CD4-positive, alpha-beta memory T cell (primary cell): ENCODE data around the gene PTPRJ. TPM values are rescaled to one million over a fixed set of nuclear protein-coding genes. Genes with fewer than 3 reads are reported as not detected.
"Not testable (repeated sequence)": the region's sequence is repeated elsewhere in the genome, so short reads cannot be mapped to it uniquely, and the experiment has no call there.

Source experiments
- CTCF ChIA-PET: fragments of 350-600 bp; sonication (Branson Sonifier 250); formaldehyde crosslinking; loops from one replicate; lab custom pipeline; 2021; ENCODE audit warnings: inconsistent platforms; ENCODE audit not compliant: partially characterized antibody; lab: Charles Lee
- POLR2A ChIA-PET: fragments of 350-600 bp; sonication (Branson Sonifier 250); formaldehyde crosslinking; loops from one replicate; lab custom pipeline; 2021; ENCODE audit not compliant: partially characterized antibody; lab: Charles Lee
- DNase-seq, 5 donors: peaks; one replicate each; pipeline versions ENCODE4 v3.0.0 to v3.0.0-alpha.2; 2020 to 2022; ENCODE audit warnings: mixed read lengths in 1 of 5
- H3K27ac ChIP-seq: one replicate; pipeline ENCODE4 v1.7.0; 2013; ENCODE audit warnings: low read depth, low read length
- H3K27me3 ChIP-seq: 2 replicates; pipeline ENCODE4 v1.7.0; 2013; ENCODE audit warnings: mild to moderate bottlenecking, low read length, moderate library complexity; ENCODE audit not compliant: insufficient read depth
- H3K36me3 ChIP-seq: 2 replicates; pipeline ENCODE4 v1.7.0; 2013; ENCODE audit warnings: mild to moderate bottlenecking, low read length, moderate library complexity; ENCODE audit not compliant: insufficient read depth
- H3K4me1 ChIP-seq: 2 replicates; pipeline ENCODE4 v1.7.0; 2013; ENCODE audit warnings: mild to moderate bottlenecking, low read length, moderate library complexity; ENCODE audit not compliant: insufficient read depth
- H3K4me3 ChIP-seq, 2 donors: one replicate each; pipeline ENCODE4 v1.7.0; 2013; ENCODE audit warnings: low read length in 2 of 2, mild to moderate bottlenecking in 1 of 2
- H3K9me3 ChIP-seq, 2 donors: one replicate each; pipeline ENCODE4 v1.7.0; 2013; ENCODE audit warnings: low read length in 2 of 2, control low read depth in 1 of 2; ENCODE audit not compliant: control insufficient read depth in 1 of 2
- H3K27ac Mint-ChIP-seq, 7 donors: one replicate each; pipeline ENCODE4 v1.8.0; 2020 to 2021; ENCODE audit warnings: mixed read lengths in 7 of 7, mild to moderate bottlenecking in 6 of 7, inconsistent platforms in 3 of 7, moderate library complexity in 3 of 7
- H3K27me3 Mint-ChIP-seq, 2 donors: one replicate each; pipeline ENCODE4 v1.8.0; 2020 to 2021; ENCODE audit warnings: mixed read lengths in 2 of 2
- H3K36me3 Mint-ChIP-seq, 2 donors: one replicate each; pipeline ENCODE4 v1.8.0; 2020 to 2021; ENCODE audit warnings: mixed read lengths in 2 of 2, inconsistent platforms in 1 of 2, mild to moderate bottlenecking in 1 of 2
- H3K4me1 Mint-ChIP-seq, 4 donors: one replicate each; pipeline ENCODE4 v1.8.0; 2020 to 2021; ENCODE audit warnings: mixed read lengths in 4 of 4, mild to moderate bottlenecking in 1 of 4
- H3K4me3 Mint-ChIP-seq, 8 donors: one replicate each; pipeline ENCODE4 v1.8.0; 2020 to 2021; ENCODE audit warnings: mixed read lengths in 8 of 8, mild to moderate bottlenecking in 7 of 8, moderate library complexity in 6 of 8, inconsistent platforms in 3 of 8
- H3K9me3 Mint-ChIP-seq, 8 donors: one replicate each; pipeline ENCODE4 v1.8.0; 2020 to 2021; ENCODE audit warnings: mixed read lengths in 8 of 8, mild to moderate bottlenecking in 5 of 8, inconsistent platforms in 3 of 8, moderate library complexity in 1 of 8
- intact Hi-C: fragments of 100-400 bp; cut with micrococcal nuclease; formaldehyde crosslinking; loops from one replicate; pipeline ENCODE4 v1.15.1; 2023
- polyA plus RNA-seq, 2 donors: library from polyadenylated mRNA; unstranded; fragments of 300-500 nt; fragmentation: Illumina TruSeq; gene quantifications; one replicate each; pipeline ENCODE4 v1.2.3, GENCODE V29; 2021
- total RNA-seq, 2 experiments: library from RNA; stranded (reverse); gene quantifications; one replicate each; pipeline ENCODE4 v1.2.3, GENCODE V29; 2021

Gene PTPRJ
- total RNA-seq (10 to 100 TPM; 57.8 to 57.9 TPM), polyA plus RNA-seq (10 to 100 TPM in 1 of 2 donors, 1 to 10 TPM in 1; 3.3 to 16.6 TPM)

GRCh38 chr11:47980088-47980906, at the start of gene PTPRJ:
Gene PTPRJ (plus strand): TSS chr11:47980559. CDS start chr11:47980913, 354 bp downstream.
- CTCF ChIA-PET = interaction anchor here (1.6 to 2.3 kb wide), 4 partner anchors 14 to 128 kb away, joined by 4 to 15 read pairs (median 4); no protein-coding TSS in a partner anchor
- H3K27ac ChIP-seq = peak within 1 kb of the TSS; percentile 53
- peaks cover 43% of the 10 kb centered on the region for H3K4me1 ChIP-seq
- H3K27me3 ChIP-seq = no peaks in the 10 kb centered on the region
- H3K4me3 ChIP-seq = peak within 1 kb of the TSS in 1 of 2 donors; percentile 56
- Mint-ChIP-seq H3K4me3 (peak within 1 kb of the TSS; percentile 70 to 97 (median 93)), H3K27ac (peak within 1 kb of the TSS; percentile 32 to 95 (median 53)), H3K9me3 (no peaks in the 10 kb centered on the region), H3K36me3 (peaks cover 0 to 8% of the 10 kb centered on the region in 2 donors), H3K4me1 (peaks cover 28 to 40% (median 31%) of the 10 kb centered on the region in 4 donors), H3K27me3 (no peaks in the 10 kb centered on the region)
- intact Hi-C loops = loop anchor here (1.0 to 5.0 kb wide), 4 partner anchors 21 to 127 kb away; no protein-coding TSS in a partner anchor
- H3K9me3 ChIP-seq = no peaks in the 10 kb centered on the region
- peak; percentile 68 to 76 (median 72) for DNase-seq
- POLR2A ChIA-PET = interaction anchor here (0.6 to 4.9 kb wide), 10 partner anchors 19 to 125 kb away, joined by 3 to 64 read pairs (median 4); no protein-coding TSS in a partner anchor
- H3K36me3 ChIP-seq = no peaks in the 10 kb centered on the region

DNA sequence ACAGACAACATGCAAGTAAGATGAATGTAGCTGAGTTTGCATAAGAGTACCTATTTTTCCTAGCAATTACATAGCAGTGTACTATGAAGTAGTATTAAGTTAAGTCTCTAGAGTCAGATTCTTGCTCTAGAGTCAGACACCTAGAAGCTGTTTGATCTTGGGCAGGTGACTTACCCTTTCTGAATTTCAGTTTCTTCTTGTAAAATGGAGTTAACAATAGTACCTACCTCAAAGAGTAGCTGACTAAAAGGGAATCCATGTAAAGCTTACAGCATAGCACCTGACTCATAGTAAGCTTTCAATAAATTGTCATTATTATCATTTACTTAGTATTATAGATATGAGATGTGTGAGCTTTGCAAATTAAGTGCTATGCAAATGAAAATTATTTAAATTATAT, 47.8 kb upstream of the PTPRJ start:
- peaks cover 10% of the 10 kb centered on the region for H3K4me1 ChIP-seq
- DNase-seq = no peak
- Mint-ChIP-seq H3K27ac (no peak overlapping the region), H3K4me1 (peaks cover 8 to 20% (median 15%) of the 10 kb centered on the region in 4 donors), H3K9me3 (no peaks in the 10 kb centered on the region), H3K36me3 (no peaks in the 10 kb centered on the region), H3K4me3 (no peak overlapping the region), H3K27me3 (no peaks in the 10 kb centered on the region)
- no peak overlapping the region for H3K4me3 ChIP-seq
- H3K27ac ChIP-seq = no peak overlapping the region
- H3K36me3 ChIP-seq = no peaks in the 10 kb centered on the region
- intact Hi-C loops = no loop called here
- no peaks in the 10 kb centered on the region for H3K9me3 ChIP-seq
- CTCF ChIA-PET = interaction anchor here (0.7 to 19.4 kb wide), 15 partner anchors 9 to 251 kb away, joined by 3 to 487 read pairs (median 6); no protein-coding TSS in a partner anchor
- POLR2A ChIA-PET = interaction anchor here (1.3 to 2.3 kb wide), 4 partner anchors 12 to 177 kb away, joined by 3 to 6 read pairs (median 4); no protein-coding TSS in a partner anchor
- H3K27me3 ChIP-seq = no peaks in the 10 kb centered on the region

DNA sequence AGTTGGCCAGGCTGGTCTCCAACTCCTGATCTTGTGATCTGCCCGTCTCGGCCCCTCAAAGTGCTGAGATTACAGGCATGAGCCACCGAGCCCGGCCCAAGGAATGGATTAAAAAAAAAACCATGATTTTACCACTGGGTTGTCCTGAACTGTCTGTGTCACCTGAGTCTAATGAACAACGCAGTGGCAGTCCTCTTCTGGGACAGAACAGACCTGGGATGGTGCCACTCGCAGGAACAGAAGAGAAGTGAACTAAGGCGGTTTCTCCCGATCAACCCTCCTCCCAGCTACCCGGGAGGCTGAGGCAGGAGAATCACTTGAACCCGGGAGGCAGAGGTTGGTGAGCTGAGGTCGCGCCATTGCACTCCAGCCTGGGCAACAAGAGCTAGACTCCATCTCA, 46.6 kb upstream of the PTPRJ start:
- Mint-ChIP-seq H3K27ac (peak overlapping the region in 1 of 7 donors; percentile 62), H3K4me1 (peaks cover 10 to 16% (median 13%) of the 10 kb centered on the region in 4 donors)
- CTCF ChIA-PET = interaction anchor here (0.6 to 19.4 kb wide), 37 partner anchors 10 to 186 kb away, joined by 3 to 487 read pairs (median 5); no protein-coding TSS in a partner anchor
- peaks cover 13% of the 10 kb centered on the region for H3K4me1 ChIP-seq
- H3K27me3 Mint-ChIP-seq, H3K27me3 ChIP-seq, H3K9me3 Mint-ChIP-seq, H3K9me3 ChIP-seq, H3K4me3 ChIP-seq, DNase-seq, H3K27ac ChIP-seq, H3K4me3 Mint-ChIP-seq, H3K36me3 ChIP-seq, H3K36me3 Mint-ChIP-seq: not testable (repeated sequence)
- POLR2A ChIA-PET = interaction anchor here (1.2 to 2.3 kb wide), 9 partner anchors 13 to 178 kb away, joined by 3 to 29 read pairs (median 6); no protein-coding TSS in a partner anchor
- intact Hi-C loops = loop anchor here (1.0 kb wide), 3 partner anchors 87 to 177 kb away; no protein-coding TSS in a partner anchor

DNA sequence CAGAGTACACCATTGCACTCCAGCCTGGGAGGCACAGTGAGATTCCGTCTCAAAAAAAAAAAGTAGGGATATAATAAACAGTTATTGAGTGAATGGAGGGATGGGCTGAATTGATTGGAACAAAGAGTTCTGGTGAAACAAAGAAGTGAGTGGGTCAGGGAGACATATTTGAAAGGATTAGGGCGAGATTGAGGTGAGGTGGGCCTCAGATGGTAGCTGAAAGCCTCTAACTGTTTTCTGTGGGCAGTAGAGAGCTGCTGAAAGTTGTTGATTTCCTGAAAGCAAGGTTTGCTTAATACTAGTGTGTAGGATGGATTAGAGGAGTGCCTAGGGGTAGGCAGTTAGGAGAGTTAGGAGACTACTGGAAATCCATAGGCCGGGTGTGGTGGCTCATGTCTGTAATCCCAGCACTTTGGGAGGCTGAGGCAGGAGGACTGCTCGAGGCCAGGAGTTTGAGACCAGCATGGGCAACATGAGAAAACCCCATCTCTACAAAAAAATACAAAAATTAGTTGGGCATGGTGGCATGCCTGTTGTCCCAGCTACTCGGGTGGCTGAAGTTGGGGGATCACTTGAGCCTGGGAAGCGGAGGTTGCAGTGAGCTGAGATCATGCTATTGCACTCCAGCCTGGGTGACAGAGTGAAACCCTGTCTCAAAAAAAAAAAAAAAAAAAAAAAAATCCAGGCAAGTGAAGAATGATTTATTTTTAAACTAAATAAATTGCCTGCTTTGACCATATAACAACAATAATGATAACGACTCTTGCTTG, 41.4 kb upstream of the PTPRJ start:
- no peaks in the 10 kb centered on the region for H3K27me3 ChIP-seq
- no peaks in the 10 kb centered on the region for H3K9me3 ChIP-seq
- ChIA-PET POLR2A (interaction anchor here (0.6 to 1.3 kb wide), 2 partner anchors 53 to 117 kb away, joined by 3 to 4 read pairs; no protein-coding TSS in a partner anchor), CTCF (interaction anchor here (0.7 to 19.4 kb wide), 6 partner anchors 25 to 191 kb away, joined by 3 to 487 read pairs (median 4); no protein-coding TSS in a partner anchor)
- Mint-ChIP-seq H3K27me3 (no peaks in the 10 kb centered on the region), H3K36me3 (no peaks in the 10 kb centered on the region), H3K27ac (no peak overlapping the region), H3K4me3 (no peak overlapping the region), H3K4me1 (peaks cover 10 to 16% (median 13%) of the 10 kb centered on the region in 4 donors), H3K9me3 (no peaks in the 10 kb centered on the region)
- no peaks in the 10 kb centered on the region for H3K36me3 ChIP-seq
- no peak overlapping the region for H3K4me3 ChIP-seq
- peaks cover 13% of the 10 kb centered on the region for H3K4me1 ChIP-seq
- intact Hi-C loops = no loop called here
- no peak for DNase-seq
- H3K27ac ChIP-seq = no peak overlapping the region

DNA sequence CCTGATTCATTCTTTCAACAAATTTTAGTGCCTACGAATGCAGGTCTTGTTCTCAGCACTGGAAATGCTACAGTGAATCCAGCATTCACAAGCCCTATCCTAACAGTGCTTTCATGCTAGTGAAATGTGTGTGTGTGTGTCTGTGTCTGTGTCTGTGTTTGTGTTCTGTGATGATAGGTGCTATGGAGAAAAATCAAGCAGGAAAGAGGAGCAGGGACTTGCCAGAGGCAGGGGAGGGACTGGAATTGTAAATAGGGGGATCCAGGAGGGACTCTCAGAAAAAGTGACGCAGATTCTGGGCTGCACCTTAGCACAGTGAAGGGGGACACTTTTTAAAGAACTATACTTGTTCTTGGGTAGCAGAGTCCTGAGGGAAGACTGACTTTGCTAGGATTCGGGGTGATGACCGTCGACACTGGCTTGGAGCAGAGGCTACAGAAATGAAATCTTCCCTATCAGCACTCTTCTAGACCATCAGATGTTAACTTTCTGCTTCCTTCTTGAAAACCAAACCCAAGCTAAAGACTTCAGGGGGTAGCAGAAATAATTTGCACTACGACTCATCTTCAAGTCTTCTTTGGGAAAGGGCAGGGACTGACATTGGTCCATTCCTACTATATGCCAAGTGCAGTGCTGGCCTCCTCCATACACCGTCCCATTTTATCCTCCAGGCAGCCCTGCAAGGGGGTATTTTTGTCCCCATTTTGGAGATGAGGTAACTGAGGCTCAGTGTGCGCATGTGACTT, 39.3 kb upstream of the PTPRJ start:
- H3K27ac Mint-ChIP-seq = peak overlapping the region in 2 of 7 donors; percentile 43 to 64
- peaks cover 0 to 8% (median 5%) of the 10 kb centered on the region in 4 donors for H3K4me1 Mint-ChIP-seq
- Histone ChIP-seq H3K4me1 (peaks cover 6% of the 10 kb centered on the region), H3K4me3 (no peak overlapping the region), H3K27me3 (no peaks in the 10 kb centered on the region), H3K36me3 (no peaks in the 10 kb centered on the region), H3K27ac (no peak overlapping the region), H3K9me3 (no peaks in the 10 kb centered on the region)
- H3K9me3 Mint-ChIP-seq = no peaks in the 10 kb centered on the region
- H3K4me3 Mint-ChIP-seq = no peak overlapping the region
- H3K27me3 Mint-ChIP-seq = no peaks in the 10 kb centered on the region
- CTCF ChIA-PET = interaction anchor here (0.9 to 19.4 kb wide), 2 partner anchors 9 to 169 kb away, joined by 3 to 487 read pairs; no protein-coding TSS in a partner anchor
- intact Hi-C loops = no loop called here
- DNase-seq = no peak
- POLR2A ChIA-PET = no interaction called here
- H3K36me3 Mint-ChIP-seq = no peaks in the 10 kb centered on the region

DNA sequence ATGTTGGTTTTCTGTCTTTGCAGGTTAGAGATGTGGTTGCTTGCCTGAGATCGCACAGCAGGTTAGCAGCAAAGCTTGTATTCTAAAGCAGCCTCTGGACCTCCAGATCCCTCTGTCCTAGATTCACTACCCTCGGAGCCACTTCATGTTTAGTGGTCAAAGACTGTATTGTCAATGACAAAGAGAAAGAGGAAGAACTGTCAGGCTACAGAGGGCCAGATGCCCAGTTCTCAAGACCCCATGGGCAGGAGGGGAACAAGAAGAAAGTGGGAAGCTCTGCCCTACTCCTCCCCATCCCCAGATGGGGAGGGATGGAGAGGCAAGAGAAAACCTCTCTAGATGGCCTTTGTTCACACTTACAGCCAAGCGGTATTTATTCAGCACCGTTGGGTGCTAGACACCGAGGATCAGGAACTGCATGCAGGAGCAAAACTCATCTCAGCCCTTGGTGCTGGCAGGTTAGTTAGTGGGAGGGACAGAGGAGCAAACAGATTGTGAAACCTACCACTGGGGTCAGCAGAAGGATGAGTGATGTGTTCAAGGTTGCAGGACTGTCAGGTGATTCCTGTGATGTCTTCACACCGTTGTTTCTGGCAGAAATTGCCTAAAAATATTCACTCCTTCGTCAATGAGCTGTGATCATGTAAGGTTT, 38.3 kb upstream of the PTPRJ start:
- H3K36me3 ChIP-seq = no peaks in the 10 kb centered on the region
- H3K27me3 Mint-ChIP-seq = no peaks in the 10 kb centered on the region
- no peaks in the 10 kb centered on the region for H3K9me3 Mint-ChIP-seq
- no peak overlapping the region for H3K4me3 ChIP-seq
- ChIA-PET POLR2A (no interaction called here), CTCF (interaction anchor here (1.9 to 19.4 kb wide), 3 partner anchors 8 to 168 kb away, joined by 4 to 487 read pairs (median 9); no protein-coding TSS in a partner anchor)
- H3K4me1 ChIP-seq = peaks cover 6% of the 10 kb centered on the region
- intact Hi-C loops = no loop called here
- H3K4me3 Mint-ChIP-seq = no peak overlapping the region
- peak overlapping the region in 1 of 7 donors; percentile 56 for H3K27ac Mint-ChIP-seq
- H3K9me3 ChIP-seq = no peaks in the 10 kb centered on the region
- H3K27ac ChIP-seq = no peak overlapping the region
- H3K36me3 Mint-ChIP-seq = no peaks in the 10 kb centered on the region
- H3K4me1 Mint-ChIP-seq = peaks cover 0 to 15% (median 5%) of the 10 kb centered on the region in 4 donors
- H3K27me3 ChIP-seq = no peaks in the 10 kb centered on the region
- no peak for DNase-seq
